Measurements from ENCODE around the gene VSIG2.

- TF ChIP-seq POLR2A (IDR thresholded peaks at IDR 0.05; ENCODE audit: low read depth, low read length) (no peak), MAFK (IDR thresholded peaks at IDR 0.05; ENCODE audit: low read depth, low read length) (no peak), FOS (IDR thresholded peaks at IDR 0.05; ENCODE audit: low read depth, low read length) (no peak), BHLHE40 (IDR thresholded peaks at IDR 0.05; ENCODE audit: low read depth, low read length) (no peak), RCOR1 (IDR thresholded peaks at IDR 0.05; ENCODE audit: insufficient replicate concordance, low read length) (no peak), USF2 (IDR thresholded peaks at IDR 0.05; ENCODE audit: low read depth, low read length) (no peak)
- TF ChIP-seq, protein P1, sequence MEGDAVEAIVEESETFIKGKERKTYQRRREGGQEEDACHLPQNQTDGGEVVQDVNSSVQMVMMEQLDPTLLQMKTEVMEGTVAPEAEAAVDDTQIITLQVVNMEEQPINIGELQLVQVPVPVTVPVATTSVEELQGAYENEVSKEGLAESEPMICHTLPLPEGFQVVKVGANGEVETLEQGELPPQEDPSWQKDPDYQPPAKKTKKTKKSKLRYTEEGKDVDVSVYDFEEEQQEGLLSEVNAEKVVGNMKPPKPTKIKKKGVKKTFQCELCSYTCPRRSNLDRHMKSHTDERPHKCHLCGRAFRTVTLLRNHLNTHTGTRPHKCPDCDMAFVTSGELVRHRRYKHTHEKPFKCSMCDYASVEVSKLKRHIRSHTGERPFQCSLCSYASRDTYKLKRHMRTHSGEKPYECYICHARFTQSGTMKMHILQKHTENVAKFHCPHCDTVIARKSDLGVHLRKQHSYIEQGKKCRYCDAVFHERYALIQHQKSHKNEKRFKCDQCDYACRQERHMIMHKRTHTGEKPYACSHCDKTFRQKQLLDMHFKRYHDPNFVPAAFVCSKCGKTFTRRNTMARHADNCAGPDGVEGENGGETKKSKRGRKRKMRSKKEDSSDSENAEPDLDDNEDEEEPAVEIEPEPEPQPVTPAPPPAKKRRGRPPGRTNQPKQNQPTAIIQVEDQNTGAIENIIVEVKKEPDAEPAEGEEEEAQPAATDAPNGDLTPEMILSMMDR (conservative IDR thresholded peaks at IDR 0.05; ENCODE audit: low read depth, low read length) = no peak
These were observed 10.6 kb upstream of the VSIG2 start for GRCh38 chr11:124762624-124763155.

Data from IMR-90 (cell line).